MM.1S (cell line): ENCODE results near the gene PRIMA1.

Experiments used
- DNase-seq: peaks from one replicate; pipeline ENCODE4 v3.0.0-alpha.2; 2015
- H2AFZ ChIP-seq: fragments of 300-600 bp; sonication (generic); 2 replicates; pipeline ENCODE4 v1.6.0; 2016; ENCODE audit warnings: antibody characterized with exemption, low read length
- H3F3A ChIP-seq: fragments of 300-600 bp; sonication (generic); 2 replicates; pipeline ENCODE4 v1.6.1; 2016; ENCODE audit warnings: mild to moderate bottlenecking, antibody characterized with exemption, low read length, moderate library complexity, mixed read lengths; ENCODE audit not compliant: insufficient read depth
- H3K27ac ChIP-seq: fragments of 300-600 bp; sonication (generic); 2 replicates; pipeline ENCODE4 v1.5.1; 2016; ENCODE audit warnings: mild to moderate bottlenecking, low read length
- H3K27me3 ChIP-seq: fragments of 300-600 bp; sonication (generic); replicated peaks from 2 replicates; pipeline ENCODE4 v1.6.0; 2016; ENCODE audit warnings: low read length; ENCODE audit not compliant: insufficient read depth
- H3K36me3 ChIP-seq: fragments of 300-600 bp; sonication (generic); replicated peaks from 2 replicates; pipeline ENCODE4 v1.6.1; 2016; ENCODE audit warnings: mild to moderate bottlenecking, low read length, mixed read lengths; ENCODE audit not compliant: insufficient read depth
- H3K4me1 ChIP-seq: fragments of 300-600 bp; sonication (generic); 2 replicates; pipeline ENCODE4 v1.6.1; 2016; ENCODE audit warnings: low read length, mixed read lengths
- H3K4me2 ChIP-seq: fragments of 300-600 bp; sonication (generic); 2 replicates; pipeline ENCODE4 v1.6.0; 2016; ENCODE audit warnings: low read depth, low read length
- H3K4me3 ChIP-seq: fragments of 300-600 bp; sonication (generic); 2 replicates; pipeline ENCODE4 v1.5.1; 2016; ENCODE audit warnings: low read length, mixed read lengths
- H3K79me2 ChIP-seq: fragments of 300-600 bp; sonication (generic); 2 replicates; pipeline ENCODE4 v1.6.1; 2016; ENCODE audit warnings: mixed run types, low read length, mixed read lengths
- H3K9ac ChIP-seq: fragments of 300-600 bp; sonication (generic); 2 replicates; pipeline ENCODE4 v1.6.1; 2016; ENCODE audit warnings: low read length, mixed read lengths
- H3K9me2 ChIP-seq: fragments of 300-600 bp; sonication (generic); replicated peaks from 2 replicates; pipeline ENCODE4 v1.6.1; 2016; ENCODE audit warnings: mild to moderate bottlenecking, low read length, mixed read lengths; ENCODE audit not compliant: insufficient read depth
- H3K9me3 ChIP-seq: fragments of 300-600 bp; sonication (generic); replicated peaks from 2 replicates; pipeline ENCODE4 v1.6.1; 2016; ENCODE audit warnings: mild to moderate bottlenecking, low read length, mixed read lengths; ENCODE audit not compliant: insufficient read depth
- H4K20me1 ChIP-seq: fragments of 300-600 bp; sonication (generic); 2 replicates; pipeline ENCODE4 v1.6.1; 2016; ENCODE audit warnings: mild to moderate bottlenecking, low read length, moderate library complexity, mixed read lengths; ENCODE audit not compliant: insufficient read depth
- EZH2 ChIP-seq: fragments of 300-600 bp; sonication (generic); optimal IDR thresholded peaks from 2 replicates; pipeline ENCODE3; 2017; ENCODE audit warnings: low read depth, mild to moderate bottlenecking, antibody characterized with exemption, low read length, mixed read lengths
- EZH2phosphoT487 ChIP-seq: fragments of 300-600 bp; sonication (generic); IDR thresholded peaks from 2 replicates; pipeline ENCODE4 v1.6.1; 2018; ENCODE audit warnings: antibody characterized with exemption, low read length
- TF ChIP-seq, protein P1 (sequence below): fragments of 300-600 bp; sonication (generic); IDR thresholded peaks from 2 replicates; pipeline ENCODE4 v1.5.1; 2016; ENCODE audit warnings: antibody characterized with exemption, low read length, mixed read lengths

The PRIMA1 gene

GRCh38 chr14:93716746-93717667, 71.3 kb downstream of the PRIMA1 start:
- Histone ChIP-seq H3K27me3 (no peaks in the 10 kb centered on the region), H3K9me2 (no peaks in the 10 kb centered on the region)

DNA sequence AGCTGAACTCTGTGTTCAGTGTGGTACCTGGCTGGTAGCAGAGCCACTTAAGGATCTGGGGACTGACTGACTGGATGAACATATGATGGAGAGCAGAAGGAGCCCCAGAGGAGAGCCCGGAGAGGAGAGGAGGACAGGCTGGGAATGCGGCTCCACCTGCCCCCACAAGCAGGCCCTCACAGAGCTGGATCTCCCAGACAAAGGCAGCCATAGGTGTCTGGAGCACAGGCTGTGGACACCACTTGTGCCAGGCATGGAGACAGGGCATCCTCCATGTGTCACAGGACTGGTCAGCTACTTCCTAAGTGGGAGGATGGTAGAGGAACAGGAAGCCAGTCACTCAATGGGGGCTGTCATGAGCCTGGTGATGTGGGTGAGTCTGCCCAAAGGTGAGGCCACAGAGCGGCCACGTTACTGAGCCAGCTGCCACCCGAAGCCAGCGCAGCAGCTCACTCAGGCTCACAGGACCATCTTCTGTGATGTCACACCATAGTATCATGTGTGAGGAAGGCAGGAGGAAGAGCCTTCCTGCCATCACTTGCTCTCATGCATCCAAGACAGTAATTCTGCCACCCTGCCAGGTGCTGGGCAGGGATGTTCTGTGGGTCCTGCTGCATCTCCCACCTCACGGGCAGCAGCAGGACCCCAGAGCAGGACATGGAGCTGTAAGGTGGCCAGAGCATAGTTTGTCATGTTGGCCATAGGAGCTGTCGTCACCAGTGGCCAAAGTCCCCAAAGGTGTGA, 72.1 kb downstream of the PRIMA1 start:
- no peak for TF ChIP-seq EZH2
- no peak overlapping the region for H2AFZ ChIP-seq
- no peaks in the 10 kb centered on the region for H3K4me1 ChIP-seq

More at GRCh38 chr14:93716746-93717667, 71.3 kb downstream of the PRIMA1 start:
- Histone ChIP-seq H3K4me3 (no peak overlapping the region), H3F3A (no peaks in the 10 kb centered on the region), H3K9ac (no peak overlapping the region), H3K36me3 (no peaks in the 10 kb centered on the region), H3K9me3 (no peaks in the 10 kb centered on the region), H2AFZ (no peak overlapping the region), H4K20me1 (no peaks in the 10 kb centered on the region), H3K4me2 (no peak overlapping the region), H3K4me1 (no peaks in the 10 kb centered on the region), H3K79me2 (no peaks in the 10 kb centered on the region), H3K27ac (no peak overlapping the region)
- no peak for DNase-seq
- TF ChIP-seq, protein P1, sequence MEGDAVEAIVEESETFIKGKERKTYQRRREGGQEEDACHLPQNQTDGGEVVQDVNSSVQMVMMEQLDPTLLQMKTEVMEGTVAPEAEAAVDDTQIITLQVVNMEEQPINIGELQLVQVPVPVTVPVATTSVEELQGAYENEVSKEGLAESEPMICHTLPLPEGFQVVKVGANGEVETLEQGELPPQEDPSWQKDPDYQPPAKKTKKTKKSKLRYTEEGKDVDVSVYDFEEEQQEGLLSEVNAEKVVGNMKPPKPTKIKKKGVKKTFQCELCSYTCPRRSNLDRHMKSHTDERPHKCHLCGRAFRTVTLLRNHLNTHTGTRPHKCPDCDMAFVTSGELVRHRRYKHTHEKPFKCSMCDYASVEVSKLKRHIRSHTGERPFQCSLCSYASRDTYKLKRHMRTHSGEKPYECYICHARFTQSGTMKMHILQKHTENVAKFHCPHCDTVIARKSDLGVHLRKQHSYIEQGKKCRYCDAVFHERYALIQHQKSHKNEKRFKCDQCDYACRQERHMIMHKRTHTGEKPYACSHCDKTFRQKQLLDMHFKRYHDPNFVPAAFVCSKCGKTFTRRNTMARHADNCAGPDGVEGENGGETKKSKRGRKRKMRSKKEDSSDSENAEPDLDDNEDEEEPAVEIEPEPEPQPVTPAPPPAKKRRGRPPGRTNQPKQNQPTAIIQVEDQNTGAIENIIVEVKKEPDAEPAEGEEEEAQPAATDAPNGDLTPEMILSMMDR = no peak
- TF ChIP-seq EZH2phosphoT487 (no peak), EZH2 (no peak)

GRCh38 chr14:93715279-93715927, 72.9 kb downstream of the PRIMA1 start:
- no peaks in the 10 kb centered on the region for H3K27me3 ChIP-seq
- no peak overlapping the region for H3K9ac ChIP-seq
- no peak overlapping the region for H3K4me2 ChIP-seq
- H3K36me3 ChIP-seq = no peaks in the 10 kb centered on the region
- no peak for TF ChIP-seq EZH2phosphoT487
- TF ChIP-seq, protein P1 = no peak
- no peaks in the 10 kb centered on the region for H4K20me1 ChIP-seq
- H3K9me3 ChIP-seq = no peaks in the 10 kb centered on the region
- H2AFZ ChIP-seq = no peak overlapping the region
- H3K9me2 ChIP-seq = no peaks in the 10 kb centered on the region
- no peaks in the 10 kb centered on the region for H3F3A ChIP-seq
- H3K4me1 ChIP-seq = no peaks in the 10 kb centered on the region
- no peaks in the 10 kb centered on the region for H3K79me2 ChIP-seq
- H3K4me3 ChIP-seq = no peak overlapping the region
- no peak overlapping the region for H3K27ac ChIP-seq
- DNase-seq = no peak

More for the DNA sequence above, 72.1 kb downstream of the PRIMA1 start:
- Histone ChIP-seq H3K79me2 (no peaks in the 10 kb centered on the region), H4K20me1 (no peaks in the 10 kb centered on the region), H3K27me3 (no peaks in the 10 kb centered on the region), H3K9me3 (no peaks in the 10 kb centered on the region), H3K4me2 (no peak overlapping the region), H3K4me3 (no peak overlapping the region), H3F3A (no peaks in the 10 kb centered on the region), H3K9ac (no peak overlapping the region), H3K9me2 (no peaks in the 10 kb centered on the region), H3K36me3 (no peaks in the 10 kb centered on the region), H3K27ac (no peak overlapping the region)
- DNase-seq = no peak
